Raji (cell line): ENCODE results near the gene CNTD1.

Source experiments
- POLR2A ChIP-seq: IDR thresholded peaks from 2 replicates; pipeline ENCODE4 v1.6.1; 2011; ENCODE audit warnings: low read depth, low read length, control low read depth; ENCODE audit not compliant: insufficient read depth

CNTD1 gene

DNA sequence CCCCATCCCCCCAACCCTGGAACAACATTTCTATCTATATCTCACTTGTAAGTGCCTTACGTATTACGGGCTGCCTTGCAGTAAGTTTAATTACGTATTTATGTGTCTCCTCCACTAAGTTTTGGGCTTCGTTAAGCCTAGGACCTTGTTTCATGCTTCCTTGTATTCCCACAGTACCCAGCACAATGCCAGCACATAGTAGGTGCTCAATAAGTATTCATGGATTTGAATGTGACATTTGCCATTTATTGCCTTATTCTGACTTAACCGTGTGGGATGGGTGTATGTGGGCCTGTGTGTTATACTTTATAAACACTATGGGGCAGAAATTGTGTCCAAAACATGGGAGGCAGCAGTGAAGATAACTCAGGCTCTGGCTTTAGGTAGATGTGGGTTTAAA lies 6.1 kb upstream of the CNTD1 start:
- TF ChIP-seq POLR2A = no peak

DNA sequence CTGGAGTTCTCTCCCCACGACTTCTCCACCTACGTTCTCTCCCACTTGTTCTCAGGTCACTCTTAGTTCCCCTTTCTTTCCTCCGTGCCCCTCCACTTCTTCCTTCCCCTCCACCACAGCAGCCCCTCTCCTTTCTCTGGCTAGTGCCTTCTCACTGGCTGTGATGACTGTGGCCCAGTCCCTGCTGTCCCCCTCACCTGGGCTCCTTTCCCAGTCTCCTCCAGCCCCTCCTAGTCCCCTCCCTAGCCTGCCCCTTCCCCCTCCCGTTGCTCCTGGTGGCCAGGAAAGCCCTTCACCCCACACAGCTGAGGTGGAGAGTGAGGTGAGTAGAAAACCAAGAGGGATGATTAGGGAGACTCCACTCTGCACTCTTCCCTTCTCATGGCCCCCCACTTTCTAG lies 3.6 kb upstream of the CNTD1 start:
- TF ChIP-seq POLR2A = no peak

- TF ChIP-seq POLR2A = no peak
Measured at GRCh38 chr17:42795465-42795864, 3.2 kb upstream of the CNTD1 start.

GRCh38 chr17:42796066-42796758 lies 2.4 kb upstream of the CNTD1 start:
- TF ChIP-seq POLR2A = no peak

GRCh38 chr17:42797067-42798007 lies 1.3 kb upstream of the CNTD1 start:
- no peak for TF ChIP-seq POLR2A

DNA sequence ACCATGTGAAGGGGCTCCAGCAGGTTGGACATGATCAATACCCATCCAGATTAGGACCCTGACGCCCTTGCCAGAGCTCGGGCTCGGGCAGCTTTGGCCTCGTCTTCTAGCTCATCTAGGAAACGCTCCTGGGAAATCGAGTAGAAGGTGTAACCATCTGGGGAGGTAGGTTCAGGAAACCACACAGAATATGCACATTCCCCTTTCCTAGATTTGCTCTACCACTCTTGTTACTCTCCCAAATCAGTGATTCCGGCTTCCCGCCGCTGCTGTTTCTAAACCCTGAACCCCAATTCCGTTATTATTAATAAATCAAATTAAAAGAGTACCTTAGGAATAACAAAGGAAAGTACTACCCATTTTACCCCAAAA lies 664 bp upstream of the CNTD1 start:
- no peak for TF ChIP-seq POLR2A

- TF ChIP-seq POLR2A = no peak
Measured at GRCh38 chr17:42803074-42803883, 4.6 kb downstream of the CNTD1 start.

- no peak for TF ChIP-seq POLR2A
Measured at GRCh38 chr17:42804918-42805367, 6.3 kb downstream of the CNTD1 start.

DNA sequence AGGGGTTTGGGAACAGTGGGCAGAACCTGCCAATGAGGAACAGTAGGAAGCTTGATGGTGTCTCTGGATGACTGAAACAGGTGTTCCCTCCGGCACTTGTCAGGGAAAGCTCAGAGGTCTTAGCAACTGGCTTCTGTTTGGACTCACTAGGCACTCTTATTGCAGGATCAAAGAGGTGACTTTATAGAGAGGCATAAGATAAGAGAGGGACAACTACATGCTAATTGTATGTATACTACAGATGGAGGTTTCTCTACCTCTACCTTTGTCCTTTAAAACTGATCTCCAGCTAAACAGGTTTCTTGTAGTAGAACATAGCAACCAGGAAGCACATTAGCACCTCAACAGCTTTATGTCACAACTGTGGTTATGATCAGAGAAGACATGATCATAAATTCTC lies 7.6 kb downstream of the CNTD1 start:
- no peak for TF ChIP-seq POLR2A

DNA sequence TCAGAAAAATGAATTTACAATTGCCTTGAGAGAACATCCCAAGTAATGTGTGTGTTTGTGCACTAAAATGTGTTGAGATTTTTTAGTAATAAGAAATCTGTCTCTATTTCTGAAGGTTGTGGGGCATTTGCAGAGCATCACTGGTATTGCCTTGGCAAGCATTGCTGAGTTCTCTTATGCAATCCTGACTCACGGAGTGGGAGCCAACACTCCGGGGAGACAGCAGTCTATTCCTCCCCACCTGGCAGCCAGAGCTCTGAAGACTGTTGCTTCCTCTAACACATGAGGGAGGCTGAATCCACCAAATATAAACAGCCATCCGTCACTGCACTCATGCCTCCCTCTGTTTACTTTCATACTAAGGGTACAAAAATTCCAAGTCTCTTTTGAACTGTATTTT lies 10.6 kb downstream of the CNTD1 start:
- no peak for TF ChIP-seq POLR2A

- no peak for TF ChIP-seq POLR2A
Measured at GRCh38 chr17:42814633-42815399, 16.2 kb downstream of the CNTD1 start.

GRCh38 chr17:42817866-42818265 lies 19.2 kb downstream of the CNTD1 start:
- no peak for TF ChIP-seq POLR2A

GRCh38 chr17:42818379-42818778 lies 19.7 kb downstream of the CNTD1 start:
- TF ChIP-seq POLR2A = no peak

DNA sequence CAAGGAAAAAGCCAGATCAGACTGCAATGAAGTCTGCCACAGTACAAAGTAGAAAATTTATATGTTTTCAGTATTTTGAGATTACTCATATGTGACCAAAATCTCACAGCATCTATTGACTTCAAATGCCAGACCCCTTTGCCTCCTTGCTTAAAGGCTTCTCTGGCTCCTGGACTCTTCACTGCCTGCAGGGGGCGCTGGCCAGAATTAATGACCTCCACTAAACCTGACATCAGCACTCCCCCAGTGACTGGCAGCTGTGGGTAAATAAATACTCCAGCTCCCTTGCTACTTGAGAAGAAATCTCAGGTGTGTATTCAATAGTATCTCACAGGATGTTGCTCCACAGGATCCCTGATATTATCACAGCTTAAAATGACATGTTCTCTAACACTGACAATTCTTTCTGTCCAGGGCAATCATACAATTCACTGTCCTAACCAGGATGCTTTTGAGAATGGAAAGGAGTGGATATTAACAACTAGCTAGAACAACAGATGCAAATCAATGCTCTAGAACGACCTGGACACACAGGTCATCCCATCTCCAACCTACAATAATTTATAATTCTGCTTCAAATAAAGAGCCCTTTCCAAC lies 21.4 kb downstream of the CNTD1 start:
- no peak for TF ChIP-seq POLR2A
